GM18508 (cell line): Measurements from ENCODE around the gene MUC6.

Source experiments
- ATAC-seq: cut with Tn5 transposase; IDR thresholded peaks from one replicate; pipeline ENCODE4 v1.9.1; 2021; ENCODE audit warnings: moderate number of reproducible peaks; ENCODE audit not compliant: insufficient read depth, unreplicated experiment

Gene MUC6

DNA sequence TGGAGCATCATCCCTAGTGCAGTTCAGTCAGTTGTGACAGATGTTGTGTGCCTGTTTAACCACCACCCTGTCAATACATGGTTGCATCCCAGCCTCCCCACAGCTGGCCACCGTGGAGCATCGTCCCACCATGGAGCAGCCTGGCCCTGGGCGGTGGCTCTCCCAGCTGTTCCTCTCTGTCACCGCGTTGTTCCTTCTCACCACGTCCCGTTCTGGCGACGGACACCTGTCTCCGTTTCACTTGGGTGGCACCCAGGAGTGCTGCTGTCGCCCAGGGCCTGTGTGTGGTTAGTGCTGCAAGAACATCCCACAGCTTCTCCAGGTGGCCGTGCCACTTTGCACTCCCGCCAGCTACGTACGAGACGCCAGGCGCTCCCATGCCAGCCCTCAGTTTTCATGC is 26.5 kb downstream of the MUC6 start:
- ATAC-seq, result no peak

DNA sequence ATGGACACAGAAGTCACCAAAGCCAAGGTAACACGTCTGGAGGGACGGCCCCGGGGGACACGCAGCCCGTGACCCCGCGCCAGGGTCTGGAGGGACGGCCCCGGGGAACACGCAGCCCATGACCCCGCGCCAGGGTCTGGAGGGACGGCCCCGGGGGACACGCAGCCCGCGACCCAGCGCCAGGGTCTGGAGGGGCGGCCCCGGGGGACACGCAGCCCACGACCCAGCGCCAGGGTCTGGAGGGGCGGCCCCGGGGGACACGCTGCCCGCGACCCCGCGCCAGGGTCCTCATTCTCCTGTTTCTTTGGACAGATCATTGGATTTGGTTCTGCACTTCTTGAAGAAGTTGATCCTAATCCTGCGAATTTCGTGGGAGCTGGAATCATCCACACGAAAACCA is 27.1 kb downstream of the MUC6 start:
- ATAC-seq, result no peak

DNA sequence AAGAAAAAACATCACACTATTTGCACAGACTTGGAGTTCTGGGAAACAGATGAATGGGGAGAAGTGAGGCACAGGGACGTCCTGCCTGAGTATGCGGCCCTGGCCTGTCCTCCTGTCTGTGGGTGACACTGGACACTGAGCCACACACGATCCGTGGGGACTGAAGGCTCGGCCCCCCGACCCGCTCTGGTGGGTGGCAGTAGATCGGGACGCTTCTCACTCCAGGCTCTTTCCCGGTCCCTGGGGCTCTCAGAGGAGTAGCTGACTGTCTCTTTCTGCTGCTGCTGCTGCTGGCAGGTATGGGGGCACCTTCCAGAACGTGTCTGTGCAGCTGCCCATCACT is 27.7 kb downstream of the MUC6 start:
- ATAC-seq, result no peak

DNA sequence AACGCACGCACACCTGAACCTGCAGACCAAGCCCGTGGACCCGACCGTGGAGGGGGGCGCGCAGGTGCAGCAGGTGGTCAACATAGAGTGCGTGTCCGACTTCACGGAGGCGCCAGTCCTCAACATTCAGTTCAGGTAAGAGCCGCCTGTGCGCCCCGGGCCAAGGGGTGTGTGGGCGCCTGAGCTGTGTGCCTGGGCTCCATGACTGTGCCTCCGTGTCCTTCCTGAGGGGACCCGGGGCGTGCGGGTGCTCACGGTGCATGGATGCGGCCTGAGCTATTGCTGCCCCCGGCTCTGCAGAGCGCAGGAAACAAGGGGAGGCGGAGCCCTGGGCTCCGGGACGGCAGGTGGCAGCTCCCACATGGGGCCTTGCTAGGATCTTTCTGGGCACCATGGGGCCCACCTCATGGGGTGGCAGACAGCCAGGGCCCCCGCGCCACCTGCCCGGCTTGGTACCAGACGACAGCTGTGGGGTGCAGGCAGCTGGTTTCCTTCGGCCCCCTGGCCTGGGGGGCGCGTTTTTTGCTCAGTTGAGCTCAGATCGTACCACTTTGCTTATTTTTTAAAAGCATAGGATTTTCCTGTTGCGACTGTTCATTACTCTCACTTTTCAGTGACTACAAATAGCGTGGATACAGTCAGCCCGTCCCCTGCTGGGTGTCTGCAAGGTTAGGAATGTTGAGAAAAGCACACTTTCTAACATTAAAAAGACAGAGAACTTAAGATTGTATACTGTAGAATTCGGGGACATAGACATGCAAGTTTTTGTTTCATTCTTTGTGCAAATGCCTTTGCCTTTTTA is 28.3 kb downstream of the MUC6 start:
- ATAC-seq, result no peak

DNA sequence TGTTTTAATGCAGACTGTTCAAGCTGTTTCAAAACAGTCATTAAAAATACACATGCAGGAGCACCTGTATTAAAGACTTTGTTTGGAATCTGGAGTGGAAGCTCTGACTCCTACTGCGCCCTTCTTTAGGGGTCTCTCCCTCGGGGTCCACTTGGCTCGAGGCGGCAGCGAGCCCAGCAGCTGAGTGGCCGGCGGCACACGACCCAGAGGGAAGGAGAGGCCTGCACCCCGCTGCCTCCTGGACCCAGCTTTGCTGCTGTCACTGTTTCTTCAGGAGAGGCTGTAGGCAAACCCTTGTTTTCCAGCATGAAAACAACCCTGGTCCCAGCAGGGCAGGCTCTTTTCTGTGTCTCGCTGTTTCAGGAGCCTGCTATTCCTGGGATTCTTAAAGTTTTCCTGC is 29.2 kb downstream of the MUC6 start:
- ATAC-seq, result no peak

DNA sequence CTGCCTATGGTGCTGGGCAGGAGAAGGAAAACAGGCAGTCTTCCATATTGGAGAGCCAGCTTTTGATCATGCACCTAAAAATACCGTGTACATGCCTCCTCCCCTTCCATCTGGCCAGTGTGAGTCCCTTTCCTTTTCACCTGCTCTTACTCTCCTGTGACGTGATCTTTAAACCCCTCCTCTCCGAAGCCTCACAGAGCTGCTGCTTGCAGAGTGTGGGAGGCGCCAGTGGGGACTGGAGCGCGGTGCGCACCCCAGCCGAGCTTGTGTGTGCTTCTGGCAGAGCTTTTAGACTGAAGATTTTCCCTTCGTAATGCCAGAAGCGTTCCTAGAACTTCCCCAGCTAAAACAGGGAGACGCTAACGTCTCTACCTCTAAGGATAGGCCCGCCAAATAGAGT is 29.8 kb downstream of the MUC6 start:
- no peak for ATAC-seq

DNA sequence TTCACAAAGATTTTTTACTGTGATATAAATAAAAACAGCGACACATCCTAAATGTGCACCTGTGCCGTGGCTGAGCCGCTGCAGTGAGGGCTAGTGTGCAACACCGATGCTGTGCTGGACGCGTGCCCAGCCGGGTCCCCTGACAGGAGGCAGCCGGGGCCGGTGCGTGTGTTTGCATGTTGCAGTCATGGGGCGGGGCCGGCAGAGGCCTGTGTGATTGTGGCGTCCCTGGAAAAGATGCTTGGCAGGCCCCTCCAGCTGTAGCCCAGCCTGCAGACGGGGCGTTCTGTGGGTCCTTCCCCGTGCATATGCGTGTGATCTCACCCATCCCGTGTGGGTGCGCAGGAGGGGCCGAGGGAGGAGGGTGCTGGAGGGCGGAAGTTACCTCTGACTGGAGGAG is 30.6 kb downstream of the MUC6 start:
- no peak for ATAC-seq

DNA sequence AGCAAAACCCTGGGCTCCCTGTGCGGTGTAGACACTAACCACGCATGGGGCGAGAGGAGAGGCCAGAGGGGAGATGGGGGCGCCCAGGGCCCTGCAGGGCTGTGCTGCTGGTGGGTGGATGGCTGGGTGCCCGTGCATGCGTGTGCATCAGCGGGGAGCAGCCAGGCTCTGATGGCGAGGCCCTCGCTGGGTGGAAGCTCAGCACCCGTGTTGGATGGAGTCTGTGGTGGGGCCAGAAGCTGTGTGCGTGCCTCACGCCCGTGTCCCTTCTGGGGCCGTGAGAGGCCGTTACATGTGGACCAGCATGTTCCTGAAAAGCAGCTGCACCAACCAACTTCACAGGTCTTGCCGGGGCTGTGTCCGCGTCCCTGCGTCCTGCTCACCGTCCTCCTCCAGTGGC is 33.4 kb downstream of the MUC6 start:
- no peak for ATAC-seq

DNA sequence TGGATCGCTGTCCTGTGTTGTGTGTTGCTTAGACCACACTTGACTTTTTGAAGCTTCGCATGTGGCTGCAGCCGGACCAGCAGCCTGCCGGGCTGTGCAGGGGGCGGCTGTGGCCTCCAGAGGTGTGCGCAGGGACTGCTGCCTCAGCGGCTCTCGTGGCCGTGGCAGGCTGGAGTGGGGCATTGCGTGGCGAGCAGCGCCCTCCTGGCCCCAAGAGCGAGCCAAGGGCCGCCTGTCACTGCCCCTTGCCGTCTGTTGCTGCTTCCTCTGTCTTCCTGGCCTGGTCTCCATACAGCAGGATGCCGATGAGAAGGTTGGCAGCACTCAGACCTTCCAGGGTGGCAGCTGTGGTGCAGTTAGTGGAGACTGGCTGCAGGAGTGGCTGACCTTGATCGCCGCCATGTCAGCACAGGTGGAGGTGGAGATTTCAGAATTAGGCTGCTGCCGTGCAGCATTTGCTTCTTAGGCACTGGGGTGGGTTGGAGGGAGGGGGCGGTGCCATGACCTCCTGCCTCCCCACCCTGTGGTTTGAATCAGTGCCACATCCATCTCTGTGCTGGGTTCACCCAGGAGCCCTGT is 34.0 kb downstream of the MUC6 start:
- ATAC-seq, result no peak

DNA sequence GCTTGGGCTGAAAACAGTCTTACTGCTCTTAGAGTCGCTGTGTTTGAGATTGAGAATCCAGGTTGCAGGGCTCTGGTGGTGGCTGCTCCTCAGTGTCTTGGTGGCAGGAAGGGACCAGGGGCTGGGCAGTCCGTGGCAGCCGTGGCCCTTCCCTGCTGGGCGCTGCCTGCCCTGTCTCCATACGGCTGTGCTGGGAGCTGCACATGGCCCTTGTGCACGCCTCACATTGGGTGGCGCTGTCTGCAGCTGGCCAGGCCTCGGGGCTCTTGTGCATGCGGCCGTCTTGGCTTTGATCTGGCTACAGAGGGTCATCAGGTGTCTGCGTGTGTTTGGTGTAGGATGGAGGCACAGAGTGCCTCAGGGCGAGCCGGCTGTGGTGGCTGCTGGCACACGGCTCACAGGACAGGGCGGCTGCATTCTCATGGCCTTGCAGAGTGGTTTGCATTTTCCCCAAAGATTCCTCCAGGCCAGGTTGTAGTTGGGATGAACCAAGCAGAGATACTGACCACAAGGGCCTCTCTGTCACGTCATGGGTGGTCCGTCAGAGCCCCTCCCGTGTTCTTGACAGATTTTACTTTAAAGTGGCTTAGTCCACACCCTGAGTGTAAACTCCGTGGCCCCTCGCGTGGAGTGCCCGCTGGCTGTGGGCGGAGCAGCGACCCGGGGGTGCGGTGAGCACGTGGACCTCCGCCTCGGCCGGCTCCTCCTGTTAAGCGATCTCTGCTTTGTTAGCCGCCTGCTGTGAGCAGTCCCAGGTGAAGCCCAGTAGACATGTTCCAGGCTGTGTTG is 34.7 kb downstream of the MUC6 start:
- no peak for ATAC-seq

DNA sequence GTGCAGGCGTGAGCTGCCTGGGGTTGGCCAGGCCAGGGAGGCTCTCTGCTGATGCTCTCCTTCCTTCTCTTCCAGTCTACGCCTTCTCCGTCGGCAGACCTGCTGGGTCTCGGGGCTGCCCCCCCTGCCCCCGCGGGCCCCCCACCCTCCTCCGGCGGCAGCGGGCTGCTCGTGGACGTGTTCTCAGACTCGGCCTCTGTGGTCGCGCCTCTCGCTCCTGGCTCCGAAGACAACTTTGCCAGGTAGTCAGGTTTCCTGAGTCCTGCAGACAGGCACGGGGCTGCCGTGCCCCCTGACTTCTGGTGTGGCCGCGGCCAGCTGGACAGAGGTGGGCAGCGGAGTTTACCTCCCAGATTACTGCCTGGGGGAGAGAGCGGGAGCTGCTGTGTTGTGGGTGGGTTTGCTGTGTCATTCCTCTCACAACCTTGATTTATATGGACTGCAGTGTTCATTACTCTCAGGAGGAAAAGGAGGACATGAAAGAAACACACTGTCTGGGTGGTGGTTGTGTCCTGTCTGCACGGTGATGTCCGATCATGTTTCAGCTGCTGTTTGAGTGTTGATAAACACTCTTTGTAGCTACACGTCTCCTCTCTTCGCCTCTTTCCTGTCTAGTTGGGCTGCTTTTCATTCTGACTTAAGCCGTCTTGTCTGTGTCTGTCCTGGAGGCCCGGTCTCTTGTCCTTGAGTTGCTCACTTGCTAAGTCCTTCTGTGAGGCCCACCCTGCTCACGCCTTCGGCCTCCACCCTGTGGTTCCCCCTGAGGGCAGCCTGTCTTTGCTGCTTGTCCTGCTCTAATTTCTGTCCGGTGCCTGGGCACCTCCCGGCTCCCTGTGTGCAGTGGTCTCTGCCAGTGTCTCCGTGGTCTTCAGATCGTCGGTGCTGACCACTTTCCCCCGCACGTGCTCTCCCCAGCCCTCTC is 35.9 kb downstream of the MUC6 start:
- no peak for ATAC-seq

DNA sequence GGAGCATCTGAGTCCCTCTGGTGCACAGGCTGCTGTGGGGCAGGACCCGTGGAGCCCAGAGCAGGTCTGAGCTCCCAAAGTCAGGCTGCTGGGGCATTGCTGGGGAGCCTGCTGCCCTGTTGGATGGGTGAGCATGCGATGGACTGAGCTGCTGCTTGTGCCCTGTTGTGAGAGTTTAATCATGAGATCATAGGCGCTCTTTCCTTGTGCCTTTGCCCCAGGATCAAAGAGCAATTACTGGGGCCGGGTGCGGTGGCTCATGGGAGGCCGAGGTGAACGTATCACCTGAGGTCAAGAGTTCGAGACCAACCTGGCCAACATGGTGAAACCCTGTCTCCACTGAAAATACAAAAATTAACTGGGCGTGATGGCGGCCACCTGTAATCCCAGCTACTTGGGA is 37.5 kb downstream of the MUC6 start:
- no peak for ATAC-seq

DNA sequence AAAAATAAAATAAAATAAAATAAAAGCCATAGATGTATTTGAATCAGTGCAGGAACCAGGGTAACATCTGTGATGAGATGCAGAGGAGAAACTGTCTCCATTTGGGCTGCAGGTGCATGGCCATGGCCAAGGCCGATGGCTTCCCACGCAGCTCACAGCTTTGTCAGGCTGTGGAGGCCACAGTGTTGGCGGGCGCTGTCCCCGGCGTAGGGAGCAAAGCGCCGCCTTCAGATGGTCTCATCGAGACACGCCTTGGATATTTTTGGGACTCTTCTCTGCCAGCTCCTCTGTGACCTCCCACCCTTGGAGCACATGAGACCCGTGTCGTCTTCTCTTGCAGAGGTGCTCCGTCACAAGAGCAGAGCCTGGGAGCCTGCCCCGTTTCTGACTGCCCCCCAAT is 38.6 kb downstream of the MUC6 start:
- no peak for ATAC-seq

DNA sequence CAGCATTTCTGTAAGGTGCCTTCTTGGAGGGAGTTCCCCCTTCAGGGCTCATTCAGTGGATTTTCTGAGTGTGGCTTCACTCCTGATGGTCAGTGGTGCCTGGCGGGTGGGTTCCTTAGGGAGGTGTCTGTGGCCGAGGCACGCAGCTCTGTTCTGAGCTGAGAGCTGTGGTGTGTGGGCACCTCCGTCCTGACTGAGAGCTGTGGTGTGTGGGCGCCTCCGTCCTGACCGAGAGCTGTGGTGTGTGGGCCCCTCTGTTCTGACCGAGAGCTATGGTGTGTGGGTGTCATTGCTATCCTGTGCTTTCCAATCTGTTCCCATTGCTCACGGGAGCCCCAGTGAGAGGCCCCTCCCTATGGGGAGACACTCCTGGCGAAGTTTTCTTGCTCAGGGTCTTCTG is 39.8 kb downstream of the MUC6 start:
- ATAC-seq, result no peak

DNA sequence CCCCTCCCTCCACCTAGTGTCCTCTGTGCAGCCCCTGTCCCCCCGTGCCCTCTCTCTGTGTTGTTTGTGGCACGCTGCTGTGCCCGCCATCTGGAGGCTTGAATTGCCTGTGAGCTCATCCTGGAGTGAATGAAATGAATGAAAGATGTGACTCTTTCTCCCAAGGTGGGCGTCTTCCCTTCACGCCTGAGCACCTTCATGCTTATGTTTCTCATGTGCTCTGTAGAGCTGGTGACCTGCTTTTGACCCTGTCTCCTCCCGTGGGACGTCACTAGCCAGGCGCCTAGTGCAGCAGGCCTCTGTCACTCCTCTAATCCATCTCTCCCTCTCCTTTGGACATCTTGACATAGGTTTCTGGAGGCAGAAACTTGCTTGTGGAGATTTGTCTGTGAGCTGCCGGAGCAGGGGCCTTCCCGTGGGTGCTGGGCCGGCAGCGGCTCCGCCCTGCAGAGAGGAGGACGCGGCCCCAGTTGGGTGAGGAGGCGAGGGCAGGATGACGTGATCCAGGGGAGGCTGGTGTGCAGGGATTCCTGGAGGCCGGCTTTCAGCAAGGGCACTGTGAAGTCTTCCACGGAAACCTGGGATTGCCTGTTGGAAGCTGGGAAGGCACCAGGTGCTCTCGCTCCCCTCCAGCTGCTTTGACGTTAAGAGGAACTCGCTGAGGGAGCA is 40.6 kb downstream of the MUC6 start:
- ATAC-seq, result no peak

DNA sequence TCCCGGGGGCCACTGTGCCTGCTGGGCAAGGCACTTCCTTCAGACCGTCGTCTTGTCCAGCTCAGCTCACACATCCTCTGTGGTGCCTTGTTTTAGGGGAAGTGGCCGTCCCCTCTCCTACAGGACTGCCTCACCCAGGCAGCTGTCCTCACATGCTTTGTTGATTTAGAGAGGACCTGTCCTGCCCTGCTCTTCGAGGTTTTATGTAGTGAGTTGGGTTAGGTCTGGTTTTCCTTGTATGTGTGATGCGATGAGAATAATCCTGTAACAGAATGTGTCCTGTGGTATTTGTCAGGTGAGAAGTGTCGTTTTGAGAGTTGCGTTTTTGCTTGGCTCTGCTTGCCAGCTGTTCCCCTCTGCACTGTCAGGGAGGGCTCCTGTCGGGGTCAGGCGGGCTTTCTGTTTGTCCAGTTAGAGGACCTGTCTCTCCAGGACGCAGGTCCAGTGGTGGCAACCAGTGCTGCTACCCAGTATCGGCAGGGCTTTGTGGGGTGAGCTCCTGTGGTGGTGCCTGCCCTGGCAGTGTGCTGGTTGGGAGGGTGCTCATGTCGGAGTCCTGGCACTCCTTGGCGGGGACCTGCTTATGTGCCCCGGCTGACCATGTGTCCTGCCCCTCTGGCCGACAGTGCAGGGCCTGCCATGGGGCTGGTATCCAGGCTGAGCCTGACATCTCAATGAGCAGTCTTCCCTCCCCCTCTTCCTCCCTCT is 41.3 kb downstream of the MUC6 start:
- ATAC-seq, result no peak

DNA sequence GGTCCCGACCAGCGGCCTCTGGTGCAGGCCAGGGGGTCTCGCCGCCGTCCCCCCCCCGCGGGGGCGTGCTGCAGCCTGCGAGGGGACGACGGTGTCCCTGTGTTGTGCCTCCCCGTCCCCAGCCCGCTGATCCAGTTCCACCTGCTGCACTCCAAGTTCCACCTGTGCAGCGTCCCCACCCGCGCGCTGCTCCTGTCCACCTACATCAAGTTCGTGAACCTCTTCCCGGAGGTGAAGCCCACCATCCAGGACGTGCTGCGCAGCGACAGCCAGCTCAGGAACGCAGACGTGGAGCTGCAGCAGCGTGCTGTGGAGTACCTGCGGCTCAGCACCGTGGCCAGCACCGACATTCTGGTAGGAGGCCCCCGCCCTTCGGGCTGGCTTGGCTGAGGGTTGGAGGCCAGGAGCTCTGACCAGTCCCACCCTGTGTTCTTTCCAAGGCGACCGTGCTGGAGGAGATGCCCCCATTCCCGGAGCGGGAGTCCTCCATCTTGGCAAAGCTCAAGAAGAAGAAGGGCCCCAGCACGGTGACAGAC is 42.8 kb downstream of the MUC6 start:
- no peak for ATAC-seq

DNA sequence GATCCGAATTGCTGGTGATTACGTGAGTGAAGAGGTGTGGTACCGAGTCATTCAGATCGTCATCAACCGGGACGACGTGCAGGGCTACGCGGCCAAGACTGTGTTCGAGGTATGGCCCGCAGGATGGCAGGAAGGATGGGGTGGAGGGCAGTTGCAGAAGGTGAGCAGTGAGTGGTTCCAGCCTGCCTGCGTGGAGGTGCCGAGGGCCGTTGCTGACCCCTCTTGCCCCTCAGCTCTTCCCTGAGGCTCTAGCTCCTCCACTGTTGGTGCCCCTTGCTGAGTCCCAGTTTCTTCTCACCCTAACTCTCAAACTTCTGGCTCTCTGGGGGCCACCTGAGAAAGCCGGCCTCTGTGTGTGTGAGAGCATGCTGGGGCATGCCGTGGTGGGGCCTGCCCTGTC is 43.9 kb downstream of the MUC6 start:
- no peak for ATAC-seq

DNA sequence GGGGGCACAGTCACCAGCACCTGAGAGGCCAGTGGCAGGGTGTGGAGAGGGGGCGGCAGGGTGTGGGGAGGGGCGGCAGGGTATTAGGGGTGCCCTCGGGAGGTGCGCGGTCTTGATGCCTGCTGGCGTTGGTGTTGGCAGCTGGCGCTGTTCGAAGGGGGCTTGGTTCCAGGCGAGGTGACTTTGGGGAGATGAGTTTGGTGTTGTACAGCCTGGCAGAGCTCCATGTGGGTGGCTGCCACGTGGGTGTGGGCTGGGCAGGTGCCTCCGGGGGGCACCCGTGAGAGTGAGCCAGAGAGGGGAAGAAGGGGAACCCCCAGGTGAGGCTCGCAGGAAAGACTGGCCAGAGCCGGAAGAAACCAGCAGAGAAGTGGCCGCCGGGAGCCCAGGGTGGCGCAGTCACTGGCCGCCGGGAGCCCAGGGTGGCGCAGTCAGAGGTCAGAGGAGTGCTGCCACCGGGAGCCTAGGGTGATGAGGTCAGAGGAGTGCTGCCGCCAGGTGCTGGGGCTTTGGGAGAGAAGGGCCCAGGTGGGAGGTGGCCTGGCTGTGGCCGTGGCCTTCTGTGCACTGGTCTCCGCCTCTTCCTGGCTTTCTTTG is 44.7 kb downstream of the MUC6 start:
- no peak for ATAC-seq
